RCC 7860 (cell line): ENCODE results near the gene ACSL5.
"Not testable (repeated sequence)": the region's sequence is repeated elsewhere in the genome, so short reads cannot be mapped to it uniquely, and the experiment has no call there.

Experiments used
- DNase-seq: peaks from one replicate; pipeline ENCODE4 v3.0.0-alpha.2; 2015; ENCODE audit warnings: low spot score
- FAIRE-seq: peaks from 2 replicates; lab custom pipeline; 2012; peaks lifted over from hg19 to GRCh38; lab: Jason Lieb, UNC

ACSL5 gene

GRCh38 chr10:112348759-112349158 is 25.2 kb upstream of the ACSL5 start:
- DNase-seq (no peak), FAIRE-seq (no peak)

- DNase-seq (no peak), FAIRE-seq (no peak)
Measured at GRCh38 chr10:112349521-112350085, 24.3 kb upstream of the ACSL5 start.

- no peak for FAIRE-seq
Measured at GRCh38 chr10:112351146-112351545, 22.8 kb upstream of the ACSL5 start.

GRCh38 chr10:112352044-112352443 is 21.9 kb upstream of the ACSL5 start:
- FAIRE-seq (no peak), DNase-seq (no peak)

More at GRCh38 chr10:112351146-112351545, 22.8 kb upstream of the ACSL5 start:
- DNase-seq: no peak

- FAIRE-seq: no peak
- DNase-seq: no peak
Measured at GRCh38 chr10:112353046-112353445, 20.9 kb upstream of the ACSL5 start.

GRCh38 chr10:112356686-112357085 is 17.2 kb upstream of the ACSL5 start:
- DNase-seq (peak; percentile 57), FAIRE-seq (no peak)

- DNase-seq: no peak
- no peak for FAIRE-seq
Measured at GRCh38 chr10:112359606-112360307, 14.2 kb upstream of the ACSL5 start.

DNA sequence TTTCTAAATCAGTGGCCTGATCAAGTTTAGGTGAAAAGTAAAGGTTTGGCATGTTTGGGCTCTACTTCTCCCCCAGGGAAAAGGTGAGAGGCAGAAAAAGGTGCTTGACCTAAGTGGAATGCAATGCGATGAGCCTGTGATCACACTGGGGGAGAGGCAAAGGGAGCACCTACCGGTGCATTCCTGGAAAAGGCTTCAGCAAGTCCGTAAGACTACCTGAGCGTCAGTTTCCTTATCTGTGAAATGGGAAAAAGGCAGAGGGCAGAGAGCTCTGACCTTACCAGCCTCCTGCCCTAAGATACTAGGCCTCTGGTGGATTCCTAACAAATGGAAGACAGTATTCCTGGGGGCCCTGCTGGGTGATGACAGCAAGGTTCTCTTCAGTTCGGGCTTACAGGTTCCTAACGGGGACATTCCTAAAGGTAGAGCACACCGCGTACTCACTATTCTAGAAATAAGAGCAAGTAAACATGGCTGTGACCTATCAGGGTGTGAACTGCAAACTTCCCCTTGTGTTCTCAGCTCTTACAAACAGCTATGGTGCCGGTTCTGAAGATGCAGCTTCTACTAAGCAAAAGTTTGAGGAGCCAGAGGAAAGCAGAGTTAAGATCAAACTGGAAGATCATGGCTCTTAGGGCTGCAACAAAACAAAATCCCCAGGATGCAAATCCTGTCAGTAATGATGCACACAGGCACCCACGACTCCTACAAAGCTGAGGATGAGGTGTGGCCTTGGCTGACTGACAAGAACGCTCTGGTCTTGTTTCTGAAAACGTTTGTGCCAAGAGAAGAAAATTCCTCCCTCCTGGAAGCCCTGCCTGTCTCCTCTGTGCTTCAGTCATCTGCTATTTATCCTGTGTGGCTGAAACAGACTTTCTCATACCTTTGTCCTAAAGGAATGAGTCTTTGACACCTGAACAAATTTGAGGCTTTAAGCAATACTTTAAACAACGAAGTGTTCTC is 13.3 kb upstream of the ACSL5 start:
- FAIRE-seq: no peak
- no peak for DNase-seq

GRCh38 chr10:112361951-112362751 is 11.8 kb upstream of the ACSL5 start:
- peak; percentile 25 for DNase-seq
- FAIRE-seq: no peak

DNA sequence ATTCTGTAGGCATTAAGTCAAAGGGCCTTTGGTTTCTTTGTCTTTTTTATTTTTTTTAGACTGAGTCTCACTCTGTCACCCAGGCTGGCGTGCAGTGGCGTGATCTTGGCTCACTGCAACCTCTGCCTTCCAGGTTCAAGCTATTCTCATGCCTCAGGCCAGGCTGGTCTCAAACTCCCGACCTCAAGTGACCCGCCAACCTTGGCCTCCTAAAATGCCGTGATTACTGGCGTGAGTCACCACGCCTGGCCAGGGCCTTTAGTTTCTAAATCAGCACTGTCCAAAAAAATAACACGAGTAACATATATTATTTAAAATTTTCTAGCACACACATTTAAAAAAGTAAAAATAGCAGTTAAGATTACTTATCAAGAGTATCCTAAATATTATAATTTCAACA is 11.1 kb upstream of the ACSL5 start:
- DNase-seq: no peak
- no peak for FAIRE-seq

DNA sequence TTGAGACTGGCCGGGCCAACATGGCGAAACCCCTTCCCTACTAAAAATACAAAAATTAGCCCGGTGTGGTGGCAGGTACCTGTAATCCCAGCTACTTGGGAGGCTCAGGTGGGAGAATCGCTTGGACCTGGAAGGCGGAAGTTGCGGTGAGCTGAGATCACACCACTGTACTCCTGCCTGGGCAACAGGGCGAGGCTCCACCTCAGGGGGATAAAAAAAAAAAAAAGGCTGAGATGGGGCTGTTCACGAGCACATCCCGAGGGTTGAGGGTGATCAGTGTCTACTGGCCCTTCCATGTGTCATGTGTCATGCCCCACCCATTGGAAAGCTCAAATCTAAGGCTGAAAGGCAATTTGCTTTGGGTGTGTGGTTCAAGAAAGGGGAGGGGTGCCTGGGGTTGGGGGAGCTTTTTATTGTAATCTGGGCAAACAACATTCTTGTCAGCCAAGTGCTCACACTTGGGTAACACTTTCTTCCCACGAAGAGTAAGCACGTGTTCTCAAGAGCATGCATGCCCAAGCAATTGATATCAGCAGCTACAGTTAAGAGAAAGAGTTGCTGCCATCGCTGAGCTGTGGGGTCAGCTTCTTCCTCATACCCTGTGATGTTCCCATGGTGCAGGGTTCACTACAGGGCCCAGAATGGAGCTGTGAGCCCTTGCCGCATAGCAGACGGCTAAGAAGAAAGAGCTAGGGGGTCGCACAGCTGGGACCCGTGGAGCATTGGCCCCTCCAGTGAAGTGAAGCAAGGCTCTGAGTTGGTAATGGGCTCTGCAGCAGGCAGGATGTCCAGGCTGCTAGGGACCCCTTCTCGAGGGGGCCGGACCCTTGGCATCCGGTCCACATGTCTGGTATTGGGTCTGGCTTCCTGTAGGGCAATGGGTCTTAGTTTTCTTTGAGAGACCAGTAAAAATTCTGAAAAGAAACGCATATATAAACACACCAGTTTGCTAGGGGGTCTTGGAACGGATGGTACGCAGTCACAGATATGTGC is 9.9 kb upstream of the ACSL5 start:
- FAIRE-seq (no peak), DNase-seq (no peak)

- DNase-seq (no peak), FAIRE-seq (no peak)
Measured at GRCh38 chr10:112365014-112365432, 8.9 kb upstream of the ACSL5 start.

GRCh38 chr10:112365451-112365850 is 8.5 kb upstream of the ACSL5 start:
- no peak for FAIRE-seq
- no peak for DNase-seq

DNA sequence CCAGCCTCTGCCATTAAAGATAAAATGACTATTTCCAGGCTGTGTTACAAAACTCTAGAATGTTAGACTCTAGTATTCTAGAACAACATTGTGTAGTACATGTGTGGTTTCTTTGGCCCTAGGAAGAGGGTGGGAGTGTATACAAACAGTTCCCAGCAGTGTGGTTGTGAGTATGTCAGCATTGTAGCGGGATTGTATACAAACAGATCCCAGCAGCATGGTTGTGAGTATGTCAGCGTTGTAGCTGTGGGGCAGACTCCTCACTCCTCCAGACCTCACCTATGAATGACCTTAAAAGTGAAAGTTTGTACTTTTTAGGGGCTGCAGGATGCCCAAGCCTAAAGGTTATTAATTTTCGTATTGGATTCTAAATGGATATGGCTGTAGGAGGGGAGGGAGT is 6.9 kb upstream of the ACSL5 start:
- DNase-seq: no peak
- FAIRE-seq: no peak

DNA sequence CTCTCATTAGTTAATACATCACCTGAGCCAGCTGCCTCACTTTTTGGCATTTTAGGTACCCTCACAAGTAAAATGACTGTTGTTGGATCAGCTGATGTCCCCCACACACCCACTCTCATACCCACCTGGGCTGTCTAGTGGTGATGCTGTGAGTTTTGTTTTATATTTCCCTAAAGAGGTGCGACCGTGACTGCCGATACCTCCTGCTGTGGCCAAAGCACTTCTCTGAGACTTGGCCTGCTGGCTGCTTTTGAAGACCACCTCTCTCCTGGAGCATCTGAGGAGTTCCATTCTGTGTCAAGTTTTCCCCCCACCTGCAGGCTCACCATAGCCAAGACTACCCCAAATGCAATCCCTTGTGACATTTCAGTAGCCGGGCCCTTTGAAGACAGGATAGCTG is 6.4 kb upstream of the ACSL5 start:
- DNase-seq: no peak
- no peak for FAIRE-seq

GRCh38 chr10:112369495-112370423 is 4.2 kb upstream of the ACSL5 start:
- FAIRE-seq (no peak), DNase-seq (no peak)

- no peak for FAIRE-seq
- DNase-seq: no peak
Measured at GRCh38 chr10:112370424-112370819, 3.5 kb upstream of the ACSL5 start.

GRCh38 chr10:112371326-112371725 is 2.6 kb upstream of the ACSL5 start:
- FAIRE-seq, DNase-seq: not testable (repeated sequence)
